ENCODE data around the gene SH3PXD2B.
"Not testable (repeated sequence)": the region's sequence is repeated elsewhere in the genome, so short reads cannot be mapped to it uniquely, and the experiment has no call there.

The SH3PXD2B gene

DNA sequence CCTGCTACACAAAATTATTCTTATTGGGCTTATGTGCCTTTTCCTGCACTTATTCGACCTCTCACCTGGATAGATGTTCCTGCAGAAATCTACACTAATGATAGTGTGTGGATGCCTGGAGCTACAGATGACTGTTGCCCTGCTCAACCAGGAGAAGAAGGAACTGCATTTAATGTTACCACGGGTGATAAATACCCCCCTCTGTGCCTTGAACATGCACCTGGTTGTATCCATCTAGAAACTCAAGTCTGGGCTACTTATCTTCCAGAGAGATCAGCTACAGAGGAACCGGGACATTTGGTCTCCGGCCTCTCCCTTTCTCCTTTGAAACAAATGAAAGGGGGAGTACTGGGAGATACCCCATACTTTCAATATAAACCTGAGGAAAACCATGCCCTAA lies 54.5 kb downstream of the SH3PXD2B start:
- no peak for DNase-seq (ENCODE audit: low spot score)

DNA sequence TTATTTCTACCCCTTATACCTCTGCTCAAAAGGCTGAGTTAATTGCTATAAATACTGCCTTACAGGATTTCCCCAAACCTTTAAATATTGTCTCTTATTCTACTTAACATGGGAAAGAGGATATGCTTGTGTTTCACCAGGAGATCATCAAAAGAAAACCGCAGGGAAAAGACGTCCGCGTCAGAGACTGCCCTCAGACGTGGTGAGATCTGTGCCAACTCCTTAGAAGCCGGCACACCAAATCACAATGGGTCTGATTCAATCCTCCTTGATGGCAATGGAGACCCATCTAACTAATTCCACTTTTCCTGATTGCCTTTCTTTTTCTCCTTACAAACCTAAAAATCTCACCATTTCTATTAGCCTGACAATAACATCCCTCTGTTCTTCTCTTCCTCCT lies 55.0 kb downstream of the SH3PXD2B start:
- no peak for DNase-seq (ENCODE audit: low spot score)

DNA sequence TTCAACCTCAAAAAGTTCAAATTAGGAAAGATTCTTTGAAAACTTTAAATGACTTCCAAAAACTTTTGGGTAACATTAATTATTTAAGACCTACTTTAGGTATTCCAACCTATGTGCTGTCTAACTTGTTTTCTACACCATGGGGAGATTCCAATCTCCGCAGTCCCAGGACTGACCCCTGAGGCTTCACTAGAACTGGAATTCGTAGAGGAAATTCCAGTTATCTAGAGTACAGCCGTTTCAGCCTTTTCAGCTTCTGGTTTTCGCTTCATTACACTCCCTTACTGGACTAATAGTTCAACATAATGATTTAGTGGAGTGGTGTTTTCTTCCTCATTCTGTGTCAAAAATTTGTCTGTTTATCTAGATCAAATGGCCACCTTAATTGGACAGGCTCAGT lies 55.7 kb downstream of the SH3PXD2B start:
- not testable (repeated sequence) for DNase-seq (ENCODE audit: low spot score)

DNA sequence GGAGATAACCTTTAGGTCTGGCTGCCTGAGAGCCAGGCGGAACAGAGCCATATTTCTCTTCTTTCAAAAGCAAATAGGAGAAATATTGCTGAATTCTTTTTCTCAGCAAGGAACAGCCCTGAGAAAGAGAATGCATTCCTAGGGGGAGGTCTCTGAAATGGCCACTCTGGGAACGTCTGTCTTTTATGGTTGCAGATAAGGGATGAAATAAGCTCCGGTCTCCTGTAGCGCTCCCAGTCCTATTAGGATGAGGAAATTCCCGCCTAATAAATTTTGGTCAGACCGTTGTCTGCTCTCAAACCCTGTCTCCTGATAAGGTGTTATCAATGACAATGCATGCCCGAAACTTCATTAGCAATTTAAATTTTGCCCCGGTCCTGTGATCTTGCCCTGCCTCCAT lies 57.3 kb downstream of the SH3PXD2B start:
- DNase-seq (ENCODE audit: low spot score), result not testable (repeated sequence)

DNA sequence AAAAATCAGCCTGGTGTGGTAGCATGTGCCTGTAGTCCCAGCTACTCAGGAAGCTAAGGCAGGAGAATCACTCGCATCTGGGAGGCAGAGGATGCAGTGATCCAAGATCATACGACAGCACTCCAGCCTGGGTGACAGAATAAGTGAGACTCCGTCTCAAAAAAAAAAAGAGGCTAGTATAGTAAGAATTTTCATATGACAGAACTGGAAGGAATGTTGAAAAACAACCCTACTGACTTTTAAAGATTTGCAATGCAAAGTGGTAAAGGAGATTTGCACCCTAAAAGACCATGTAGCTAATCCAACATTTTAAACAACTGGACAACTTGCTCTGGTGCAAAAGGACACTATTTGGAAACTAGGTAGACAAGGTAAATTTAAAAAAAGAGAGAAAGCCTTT lies 58.1 kb downstream of the SH3PXD2B start:
- DNase-seq (ENCODE audit: low spot score), result no peak

DNA sequence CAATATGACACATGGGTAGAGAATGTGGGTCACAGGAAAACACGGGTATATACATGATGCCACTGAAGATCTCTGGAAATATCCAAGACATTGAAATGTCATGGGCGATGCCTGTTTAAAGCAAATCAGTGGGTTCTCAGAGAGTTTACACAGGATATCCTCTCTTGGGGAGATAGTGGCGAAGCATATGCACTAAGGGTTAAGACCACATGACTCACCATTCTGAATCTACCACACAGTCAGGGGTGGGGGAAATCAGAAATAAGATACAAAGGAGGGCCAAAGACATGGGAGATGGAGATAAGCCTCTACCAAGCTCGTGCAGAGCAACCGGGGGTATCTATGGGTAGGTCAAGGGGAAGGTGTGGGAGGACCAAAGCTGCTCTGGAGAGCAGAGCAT lies 58.8 kb downstream of the SH3PXD2B start:
- DNase-seq (ENCODE audit: low spot score), result no peak

DNA sequence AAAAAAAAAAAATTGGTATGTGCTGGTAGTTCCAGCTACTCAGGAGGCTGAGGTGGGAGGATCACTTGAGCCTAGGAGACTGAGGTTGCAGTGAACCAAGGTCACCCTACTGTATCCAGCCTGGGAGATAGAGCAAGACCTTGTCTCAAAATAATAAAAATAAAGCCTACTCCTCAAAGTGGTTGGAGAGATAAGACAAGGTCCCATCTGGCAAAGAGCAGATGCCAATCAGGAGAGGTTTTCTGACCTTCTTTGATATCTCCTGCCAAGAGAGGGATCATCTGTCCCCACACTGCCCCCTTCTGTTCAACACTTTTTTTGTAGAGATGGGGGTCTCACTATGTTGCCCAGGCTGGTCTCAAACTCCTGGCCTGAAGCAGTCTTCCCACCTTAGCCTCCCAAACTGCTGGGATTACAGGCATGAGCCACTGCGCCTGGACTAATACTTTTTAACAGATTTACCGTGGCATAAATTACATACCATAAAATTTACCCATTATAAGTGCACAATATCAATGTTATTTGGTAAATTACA lies 64.7 kb downstream of the SH3PXD2B start:
- no peak for DNase-seq (ENCODE audit: low spot score)

DNA sequence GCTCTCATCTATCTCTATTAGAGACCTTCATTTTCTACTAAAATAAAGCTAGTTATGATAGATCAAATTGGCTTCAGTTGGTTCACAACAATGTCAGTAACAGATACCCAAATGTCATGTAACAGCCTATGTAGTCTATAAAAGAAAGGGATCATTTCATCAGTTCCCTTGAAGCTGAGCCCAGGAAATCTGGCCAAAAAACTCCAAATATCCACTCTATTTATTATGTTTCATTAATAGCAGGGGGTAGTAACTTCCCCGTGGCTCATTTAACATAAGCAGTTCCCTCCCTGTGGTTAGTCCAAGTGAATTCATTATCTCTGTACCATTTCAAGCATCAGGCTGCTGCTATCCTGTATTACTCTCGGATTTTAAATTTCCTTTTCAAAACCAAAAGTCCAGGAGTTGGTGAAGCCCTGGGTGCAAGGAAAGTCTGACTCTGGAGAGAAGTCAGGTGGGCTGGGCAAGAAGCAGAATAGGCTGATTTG lies 66.0 kb downstream of the SH3PXD2B start:
- DNase-seq (ENCODE audit: low spot score), result no peak

DNA sequence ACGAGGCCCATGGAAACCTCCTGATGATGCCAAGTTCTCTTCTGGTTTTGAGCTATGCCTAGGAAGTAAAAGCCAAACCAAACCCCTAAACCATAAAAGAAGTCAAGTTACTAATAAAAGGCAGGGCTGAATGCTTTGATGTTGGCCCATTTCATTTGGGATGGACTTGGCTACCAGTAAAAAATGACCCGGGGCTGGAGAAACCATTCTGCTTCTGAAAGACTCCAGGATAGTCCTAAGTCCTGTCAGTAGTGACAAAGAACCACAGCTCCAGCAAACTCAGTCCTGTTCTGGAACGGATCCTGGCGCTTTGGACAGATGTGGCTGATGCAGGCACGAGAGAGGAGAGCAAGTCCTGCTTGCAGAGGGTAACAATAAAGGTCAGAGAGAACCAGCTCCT lies 68.6 kb downstream of the SH3PXD2B start:
- no peak for DNase-seq (ENCODE audit: low spot score)

DNA sequence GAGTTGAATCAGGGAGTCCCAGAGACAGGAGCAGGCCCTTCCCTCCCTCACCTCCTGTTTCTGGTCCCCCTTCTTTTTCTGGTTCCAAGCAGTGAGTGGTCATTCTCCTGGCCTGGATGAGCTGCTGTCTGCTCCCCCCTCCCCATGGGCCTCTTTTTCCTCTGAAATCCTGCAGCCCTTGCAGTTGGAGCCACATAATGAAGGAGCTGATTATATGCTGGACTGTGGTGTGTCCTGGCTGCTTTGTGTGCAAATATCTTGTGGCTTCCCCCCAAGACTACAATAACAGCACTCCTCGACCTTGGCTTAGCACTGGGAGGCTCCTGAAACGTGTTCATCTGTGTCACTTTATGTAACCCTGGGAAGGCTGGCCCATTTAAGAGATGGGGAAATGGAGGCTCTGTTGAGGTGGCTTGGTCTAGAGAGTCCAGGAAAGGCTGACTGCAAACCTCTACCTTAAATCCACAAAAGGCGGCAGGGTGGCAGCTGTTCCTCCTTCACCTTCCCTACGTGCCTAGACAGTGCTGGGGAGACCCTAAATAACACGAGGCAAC lies 69.2 kb downstream of the SH3PXD2B start:
- DNase-seq (ENCODE audit: low spot score), result no peak

DNA sequence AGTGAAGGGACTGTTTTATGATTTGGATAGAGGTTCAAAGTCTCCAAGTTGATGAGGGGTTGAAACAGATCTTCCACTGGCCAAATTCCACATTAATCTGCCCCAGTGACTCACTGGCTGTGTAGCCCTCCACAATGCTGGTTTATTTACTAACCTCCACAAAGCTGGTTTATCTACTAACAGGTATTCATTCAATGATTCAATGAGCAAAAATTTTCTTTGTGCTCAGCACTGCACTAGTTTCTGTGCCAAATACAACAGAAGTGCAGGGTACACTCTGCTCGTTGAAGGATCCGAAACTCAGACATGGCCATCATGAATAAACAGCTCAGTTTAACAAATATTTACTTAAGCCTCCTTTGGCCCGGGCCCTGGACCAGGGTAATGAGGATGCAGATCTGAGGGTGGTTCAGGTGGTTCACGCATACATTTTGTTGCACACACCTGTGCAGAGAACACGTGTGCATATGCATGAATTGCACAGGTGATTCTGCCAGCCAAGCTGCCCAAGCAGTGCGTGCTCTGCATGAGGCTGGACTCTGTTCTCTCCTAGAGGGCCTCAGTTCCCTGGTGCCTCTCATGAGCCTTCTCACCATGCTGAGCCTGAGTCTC lies 71.0 kb downstream of the SH3PXD2B start:
- no peak for DNase-seq (ENCODE audit: low spot score)

DNA sequence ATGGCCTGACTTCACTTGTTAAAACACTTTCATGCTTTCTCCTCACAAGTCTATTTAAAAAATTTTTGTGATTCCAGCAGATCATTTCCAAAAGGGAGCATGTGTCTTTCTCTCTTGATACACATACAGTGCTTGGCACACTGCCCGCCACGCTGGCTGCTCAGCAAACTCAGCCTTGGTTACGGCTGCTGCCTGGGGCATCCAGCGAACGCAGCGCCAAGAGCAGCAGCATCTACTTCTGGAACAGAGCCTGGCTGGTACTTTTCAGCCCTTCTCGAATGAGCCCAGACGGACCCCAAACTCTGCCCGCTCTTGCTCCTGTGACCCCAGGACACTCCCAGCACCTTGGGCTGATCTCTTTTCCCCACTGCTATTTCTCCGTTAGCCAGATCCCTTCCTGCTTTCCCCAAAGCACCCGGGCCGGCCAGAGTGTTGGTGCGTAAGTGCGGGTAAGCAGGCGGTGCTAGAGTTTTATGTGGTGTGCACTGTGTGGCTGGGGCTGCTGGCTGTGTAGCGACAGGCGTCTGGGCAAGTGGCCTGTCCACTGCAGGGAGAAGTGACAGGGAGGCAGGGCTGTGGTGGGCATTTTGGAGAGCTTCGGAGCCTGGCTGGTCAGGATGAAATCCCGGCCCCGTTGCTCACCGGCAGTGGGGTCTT lies 73.2 kb downstream of the SH3PXD2B start:
- DNase-seq (ENCODE audit: low spot score), result peak; percentile 95

DNA sequence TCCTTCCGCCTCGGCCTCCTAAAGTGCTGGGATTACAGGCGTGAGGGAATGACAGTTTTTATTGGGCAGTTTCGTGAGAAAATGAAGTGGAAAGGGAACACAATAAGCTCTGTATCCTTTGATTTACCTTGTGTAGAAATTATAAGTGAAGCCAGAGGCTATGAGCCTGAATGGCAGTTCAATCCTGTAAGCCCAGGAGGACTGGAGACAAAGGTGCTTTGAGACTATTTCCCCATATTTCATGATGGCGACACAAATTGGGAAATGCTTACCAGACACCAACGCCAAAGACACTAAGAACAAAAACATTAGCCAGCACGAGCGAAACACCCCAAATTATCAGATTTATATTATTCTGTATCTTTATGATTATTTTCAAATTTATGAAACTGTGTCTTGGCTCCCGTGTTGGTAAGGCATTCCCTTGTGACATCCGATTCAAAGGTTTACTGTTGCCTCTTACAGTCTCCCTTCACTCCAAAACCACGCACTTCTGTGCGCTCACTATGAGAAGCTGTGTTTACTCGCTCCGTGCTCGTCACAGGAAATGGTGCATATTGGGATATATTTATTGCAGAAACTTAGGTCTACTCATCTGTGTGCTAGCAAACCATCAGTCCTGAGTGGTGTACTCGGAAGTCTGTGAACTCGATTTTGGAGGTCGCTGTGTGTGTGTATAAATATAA lies 73.9 kb downstream of the SH3PXD2B start:
- DNase-seq (ENCODE audit: low spot score), result peak; percentile 28

DNA sequence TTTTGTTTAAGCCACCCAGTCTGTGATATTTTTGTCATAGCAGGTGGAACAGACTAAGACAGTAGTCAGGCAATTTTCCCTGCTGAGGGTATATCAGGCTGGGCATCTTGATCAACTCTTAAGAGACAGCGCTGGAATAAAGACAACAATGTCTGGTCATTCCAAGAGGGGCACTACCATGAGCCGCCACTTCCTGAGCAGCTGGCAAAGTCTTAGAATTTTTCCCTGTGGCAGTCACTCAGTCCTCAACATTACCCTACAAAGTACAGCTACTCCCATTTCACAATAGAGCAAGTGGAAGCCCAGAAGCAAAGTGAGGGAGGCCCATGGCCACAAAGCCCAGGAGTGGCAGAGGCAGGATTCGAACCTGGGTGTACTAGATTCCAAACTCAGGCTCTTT lies 74.8 kb downstream of the SH3PXD2B start:
- DNase-seq (ENCODE audit: low spot score), result no peak

DNA sequence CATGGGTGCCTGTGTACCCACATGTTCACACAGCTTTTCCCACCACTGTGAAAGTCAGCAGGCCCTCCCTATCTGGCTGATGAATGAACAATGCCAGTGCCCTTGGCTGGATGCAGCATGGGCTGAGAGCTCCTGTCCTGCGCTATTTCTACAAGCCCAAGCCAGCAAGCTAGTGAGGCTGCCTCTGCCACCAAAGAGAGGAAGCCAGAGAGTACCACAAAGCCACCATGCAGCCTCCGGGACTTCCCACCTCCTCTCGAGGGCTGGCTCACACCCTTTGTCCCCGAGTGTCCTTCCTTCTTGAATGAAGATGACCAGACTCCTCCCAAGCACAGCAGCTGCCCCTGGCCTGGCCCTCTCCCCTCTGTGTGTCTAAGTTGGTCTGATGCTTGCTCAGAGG lies 76.5 kb downstream of the SH3PXD2B start:
- peak; percentile 51 for DNase-seq (ENCODE audit: low spot score)

DNA sequence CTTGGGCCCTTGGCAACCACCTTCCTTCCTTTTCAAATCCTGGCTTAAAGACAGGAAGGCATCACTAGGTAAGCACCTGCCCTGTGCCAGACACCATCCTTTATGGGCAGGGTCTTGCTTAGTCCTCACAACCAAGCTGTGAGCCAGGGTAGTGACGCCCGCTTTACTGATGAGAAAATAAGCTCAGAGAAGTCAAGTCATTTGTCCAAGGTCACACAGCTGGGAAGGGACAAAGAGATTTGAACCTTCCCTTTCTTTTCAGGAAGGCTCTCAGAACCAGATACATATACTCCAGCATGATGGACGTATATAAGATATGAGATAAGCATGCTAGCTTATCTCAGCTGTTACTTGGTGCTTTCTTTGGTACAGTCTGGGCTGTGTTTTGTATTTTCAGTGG lies 76.9 kb downstream of the SH3PXD2B start:
- no peak for DNase-seq (ENCODE audit: low spot score)

DNA sequence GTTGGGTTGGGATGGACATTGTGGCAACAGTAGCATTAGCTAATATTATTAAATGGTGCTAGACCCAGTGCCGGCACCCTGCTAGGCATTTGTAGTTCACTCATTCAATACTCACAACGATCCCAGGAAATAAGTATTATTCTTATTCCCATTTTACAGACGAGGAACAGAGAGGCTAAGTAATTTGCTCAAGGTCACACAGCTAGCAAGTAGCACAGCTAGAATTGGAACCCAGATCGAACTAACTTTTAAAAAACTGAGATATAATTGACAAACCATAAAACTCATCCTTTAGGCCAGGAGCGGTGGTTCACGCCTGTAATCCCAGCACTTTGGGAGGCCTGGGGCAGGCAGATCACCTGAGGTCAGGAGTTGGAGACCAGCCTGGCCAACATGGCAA lies 79.5 kb downstream of the SH3PXD2B start:
- no peak for DNase-seq (ENCODE audit: low spot score)

DNA sequence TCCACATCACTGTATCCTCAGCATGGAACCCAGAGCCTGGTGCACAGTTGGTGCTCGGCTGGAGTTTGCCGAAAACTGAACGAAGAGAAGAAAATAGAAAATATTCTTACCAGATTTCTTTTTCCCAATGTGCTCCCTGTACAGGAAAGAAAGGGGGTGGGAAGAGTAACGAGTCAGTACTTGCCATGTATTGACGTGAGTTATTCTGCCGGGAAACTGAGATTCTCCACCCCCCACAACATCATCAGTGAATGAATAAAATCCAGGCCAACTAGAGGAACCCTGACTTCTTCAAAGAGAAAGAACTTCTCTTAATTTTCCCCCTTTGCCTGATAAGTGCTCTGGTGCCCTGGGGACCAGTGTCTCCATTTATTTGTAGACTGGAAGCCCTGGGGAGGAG lies 80.6 kb downstream of the SH3PXD2B start:
- DNase-seq (ENCODE audit: low spot score), result no peak

DNA sequence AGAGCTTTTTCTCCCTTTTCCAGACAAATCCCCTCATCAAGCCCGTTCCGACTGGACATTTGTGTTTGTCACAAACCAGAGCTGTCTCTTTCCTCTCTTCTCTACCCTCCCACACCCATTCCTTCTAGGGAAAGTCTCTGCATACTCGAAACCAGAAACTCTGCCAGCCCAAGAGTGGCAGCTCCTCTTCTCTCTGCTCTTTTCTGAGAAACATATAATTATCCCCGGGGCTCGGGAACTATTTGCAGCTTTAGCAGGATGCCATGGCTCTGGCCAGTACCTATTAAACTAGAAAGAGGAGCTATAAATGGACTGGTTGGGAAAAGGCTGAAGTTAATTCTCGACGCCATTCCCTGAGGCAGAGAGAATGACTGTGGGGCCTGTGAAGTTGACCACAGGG lies 82.6 kb downstream of the SH3PXD2B start:
- no peak for DNase-seq (ENCODE audit: low spot score)

DNA sequence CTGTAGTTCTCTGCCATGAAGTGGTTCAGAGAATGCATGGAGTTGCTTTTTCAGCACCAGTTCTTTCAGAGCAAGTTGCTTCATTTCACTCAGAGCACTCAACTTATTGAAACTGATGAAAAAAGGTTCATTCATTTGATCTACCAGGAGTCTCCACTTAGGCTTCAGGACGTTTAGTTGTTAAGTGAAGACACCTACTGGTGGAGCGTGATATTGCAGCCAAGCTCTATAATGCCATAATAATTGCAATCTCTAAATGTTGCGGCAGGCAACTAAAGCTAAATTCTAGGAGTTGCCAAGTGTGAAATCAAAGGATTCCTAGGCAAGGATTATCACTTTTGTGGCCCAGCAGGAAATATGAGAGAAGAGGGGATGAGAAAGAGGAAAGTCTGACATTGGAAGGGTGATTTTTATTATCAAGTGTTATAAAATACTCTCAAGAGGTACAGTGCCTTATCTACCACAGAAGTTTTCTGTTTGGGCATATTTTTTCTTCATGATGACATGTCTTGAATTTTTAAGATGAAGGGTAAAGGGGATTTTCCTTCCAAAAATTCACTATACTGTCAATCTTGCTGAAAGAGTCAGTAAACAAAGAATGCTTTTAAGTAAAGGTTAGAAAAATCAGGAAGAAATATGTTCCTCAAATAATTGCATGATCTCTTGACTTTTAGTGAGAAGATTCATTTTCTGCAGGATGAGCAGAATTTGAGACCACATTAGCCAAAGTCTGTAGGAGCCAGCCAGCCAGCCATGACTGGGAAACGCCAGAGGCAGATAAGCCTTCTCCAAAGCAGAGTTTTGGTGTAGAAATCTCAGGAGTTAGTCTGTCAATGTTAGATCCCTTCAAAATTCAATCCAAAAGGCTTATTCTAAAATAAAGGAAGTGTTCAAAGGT lies 83.4 kb downstream of the SH3PXD2B start:
- no peak for DNase-seq (ENCODE audit: low spot score)

DNA sequence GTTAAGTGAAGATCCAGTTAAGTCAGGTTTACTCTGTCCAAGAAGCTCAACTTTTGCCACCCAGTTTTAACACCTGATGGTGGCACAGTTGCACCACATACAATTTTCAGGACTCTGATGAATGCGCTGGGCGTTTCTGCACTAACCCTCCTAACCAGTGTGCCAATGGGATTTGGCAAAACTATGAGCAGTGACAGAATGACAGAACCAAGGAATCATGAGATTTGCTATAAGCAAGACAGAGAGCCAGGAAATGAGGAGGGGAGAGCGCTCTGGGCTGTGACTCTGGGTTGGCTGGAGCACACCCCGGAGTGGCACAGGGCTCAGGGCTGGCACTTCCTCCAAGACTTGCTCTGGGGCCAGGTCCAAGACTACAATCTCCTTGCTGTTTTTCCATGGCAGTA lies 84.1 kb downstream of the SH3PXD2B start:
- DNase-seq (ENCODE audit: low spot score), result peak; percentile 70

DNA sequence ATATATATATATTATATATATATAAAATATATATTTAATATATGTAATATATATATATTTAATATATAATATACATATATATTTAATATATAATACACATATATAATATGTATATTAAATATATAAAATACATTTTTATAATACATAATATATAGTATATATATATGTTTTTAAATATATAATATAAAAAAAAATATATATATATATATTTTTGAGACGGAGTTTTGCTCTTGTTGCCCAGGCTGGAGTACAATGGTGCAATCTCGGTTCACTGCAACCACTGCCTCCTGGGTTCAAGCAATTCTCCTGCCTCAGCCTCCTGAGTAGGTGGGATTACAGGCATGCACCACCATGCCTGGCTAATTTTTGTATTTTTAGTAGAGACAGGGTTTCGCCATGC lies 85.6 kb downstream of the SH3PXD2B start:
- DNase-seq (ENCODE audit: low spot score), result not testable (repeated sequence)
